Transverse colon (tissue), 4 donors: ENCODE data around the gene ATP5F1D.

Source experiments
- CTCF ChIP-seq, 5 experiments: fragments of 200-600 bp in 3 of 5; fragments of 450-650 bp in 2 of 5; sonication (generic) in 3 of 5; IDR thresholded peaks; 1 replicate in 2 of 5; 2 replicates in 3 of 5; pipeline ENCODE4 v1.5.1; 2016 to 2017; ENCODE audit warnings: antibody characterized with exemption in 5 of 5, inconsistent platforms in 3 of 5, mild to moderate bottlenecking in 2 of 5, moderate library complexity in 1 of 5
- POLR2A ChIP-seq: fragments of 450-650 bp; IDR thresholded peaks from one replicate; pipeline ENCODE4 v1.6.1; 2016; ENCODE audit warnings: antibody characterized with exemption, mild to moderate bottlenecking, moderate library complexity
- POLR2AphosphoS5 ChIP-seq, 3 donors: sonication (generic); formaldehyde crosslinking; IDR thresholded peaks; one replicate each; pipeline ENCODE4 v1.6.1; 2016; ENCODE audit warnings: antibody characterized with exemption in 3 of 3

GRCh38 chr19:1252821-1253513 lies 11.4 kb downstream of the ATP5F1D start:
- TF ChIP-seq CTCF (IDR thresholded peaks at IDR 0.05), result peak in 4 of 5 experiments; percentile 7 to 48 (median 17)
- peak; percentile 5 for TF ChIP-seq POLR2A
- TF ChIP-seq POLR2AphosphoS5 (IDR thresholded peaks at IDR 0.05), result peak; percentile 50 to 65 (median 52)
